Esophagus muscularis mucosa (tissue), 4 donors: ENCODE data around the gene TNFAIP2. TPM values are rescaled to one million over a fixed set of nuclear protein-coding genes. Genes with fewer than 3 reads are reported as not detected.
"Not testable (repeated sequence)": the region's sequence is repeated elsewhere in the genome, so short reads cannot be mapped to it uniquely, and the experiment has no call there.

Source experiments
- DNase-seq: peaks from one replicate; pipeline ENCODE4 v3.0.0-alpha.2; 2017; ENCODE audit errors: extremely low spot score
- H3K27ac ChIP-seq, 4 donors: fragments of 200-600 bp; sonication (generic); replicated peaks in 1 of 4; 1 replicate in 3 of 4; 2 replicates in 1 of 4; pipeline ENCODE4 v1.5.1; 2016 to 2019; ENCODE audit warnings: mild to moderate bottlenecking in 1 of 4
- H3K27me3 ChIP-seq, 4 donors: fragments of 200-600 bp; sonication (generic); one replicate each; pipeline versions ENCODE4 v1.5.1 to v1.6.0; 2016 to 2019
- H3K36me3 ChIP-seq, 4 donors: fragments of 200-600 bp; sonication (generic); one replicate each; pipeline ENCODE4 v1.5.1; 2016 to 2019
- H3K4me1 ChIP-seq, 4 donors: fragments of 200-600 bp; sonication (generic); one replicate each; pipeline ENCODE4 v1.5.1; 2016 to 2019
- H3K4me3 ChIP-seq, 4 donors: fragments of 200-600 bp; sonication (generic); 1 replicate in 2 of 4; 2 replicates in 2 of 4; pipeline ENCODE4 v1.5.1; 2016 to 2019; ENCODE audit warnings: mild to moderate bottlenecking in 4 of 4, moderate library complexity in 1 of 4
- H3K9me3 ChIP-seq, 4 donors: fragments of 200-600 bp; sonication (generic); 1 replicate in 3 of 4; 2 replicates in 1 of 4; pipeline ENCODE4 v1.5.1; 2016 to 2019
- EP300 ChIP-seq: sonication (generic); formaldehyde crosslinking; IDR thresholded peaks from one replicate; pipeline ENCODE4 v1.6.1; 2017; ENCODE audit warnings: antibody characterized with exemption
- POLR2A ChIP-seq: fragments of 450-650 bp; IDR thresholded peaks from one replicate; pipeline ENCODE4 v1.6.1; 2017; ENCODE audit warnings: antibody characterized with exemption, moderate library complexity, mild to moderate bottlenecking, low read depth
- POLR2AphosphoS5 ChIP-seq, 2 donors: sonication (generic); formaldehyde crosslinking; IDR thresholded peaks; one replicate each; pipeline ENCODE4 v1.6.1; 2017; ENCODE audit warnings: antibody characterized with exemption in 2 of 2
- WGBS: methylation state at CpG from one replicate; pipeline ENCODE4 v1.1.5; 2018; 5-methylcytosine and 5-hydroxymethylcytosine counted together
- intact Hi-C: fragments of 100-400 bp; cut with DNase I; formaldehyde crosslinking; loops from one replicate; pipeline ENCODE4 v1.15.1; 2023
- total RNA-seq, 4 donors: library from RNA; depleted of rRNA; stranded (reverse); fragments of >200 nt; gene quantifications; one replicate each; pipeline versions ENCODE4 v1.1.0 to v1.2.1, GENCODE V29; 2016
- TF ChIP-seq, protein P1 (sequence below), 3 experiments: fragments of 200-600 bp in 2 of 3; fragments of 450-650 bp in 1 of 3; sonication (generic) in 2 of 3; IDR thresholded peaks; one replicate each; pipeline ENCODE4 v1.5.1; 2017 to 2019; ENCODE audit warnings: antibody characterized with exemption in 3 of 3, mild to moderate bottlenecking in 2 of 3, moderate library complexity in 1 of 3

TNFAIP2 gene
- total RNA-seq, 4 donors from 2014 or later, result 29.0 to 104 (median 74.0) TPM

DNA sequence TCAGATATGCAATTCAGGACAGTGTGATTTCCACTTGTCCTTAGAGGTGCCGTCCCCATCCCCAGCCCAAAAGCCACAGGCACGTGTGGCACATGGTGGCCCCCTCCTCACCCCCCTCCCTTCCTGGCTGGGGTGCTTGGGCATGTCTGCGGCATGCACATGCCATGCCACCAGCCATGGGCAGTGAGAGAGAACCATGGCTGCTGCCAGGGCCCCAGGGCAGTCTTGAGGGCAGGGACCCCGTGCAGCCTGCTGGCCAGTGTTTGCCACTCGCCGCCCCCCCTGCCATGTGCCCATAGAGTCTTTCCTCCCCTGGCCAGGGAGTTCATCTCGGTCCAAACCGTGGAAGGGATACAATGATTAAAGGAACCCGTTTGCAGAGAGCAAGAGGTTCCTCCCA is 41.5 kb downstream of the TNFAIP2 start:
- TF ChIP-seq, protein P1, sequence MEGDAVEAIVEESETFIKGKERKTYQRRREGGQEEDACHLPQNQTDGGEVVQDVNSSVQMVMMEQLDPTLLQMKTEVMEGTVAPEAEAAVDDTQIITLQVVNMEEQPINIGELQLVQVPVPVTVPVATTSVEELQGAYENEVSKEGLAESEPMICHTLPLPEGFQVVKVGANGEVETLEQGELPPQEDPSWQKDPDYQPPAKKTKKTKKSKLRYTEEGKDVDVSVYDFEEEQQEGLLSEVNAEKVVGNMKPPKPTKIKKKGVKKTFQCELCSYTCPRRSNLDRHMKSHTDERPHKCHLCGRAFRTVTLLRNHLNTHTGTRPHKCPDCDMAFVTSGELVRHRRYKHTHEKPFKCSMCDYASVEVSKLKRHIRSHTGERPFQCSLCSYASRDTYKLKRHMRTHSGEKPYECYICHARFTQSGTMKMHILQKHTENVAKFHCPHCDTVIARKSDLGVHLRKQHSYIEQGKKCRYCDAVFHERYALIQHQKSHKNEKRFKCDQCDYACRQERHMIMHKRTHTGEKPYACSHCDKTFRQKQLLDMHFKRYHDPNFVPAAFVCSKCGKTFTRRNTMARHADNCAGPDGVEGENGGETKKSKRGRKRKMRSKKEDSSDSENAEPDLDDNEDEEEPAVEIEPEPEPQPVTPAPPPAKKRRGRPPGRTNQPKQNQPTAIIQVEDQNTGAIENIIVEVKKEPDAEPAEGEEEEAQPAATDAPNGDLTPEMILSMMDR (IDR thresholded peaks at IDR 0.05), result no peak
- TF ChIP-seq POLR2A, result no peak
- TF ChIP-seq POLR2AphosphoS5 (IDR thresholded peaks at IDR 0.05), result no peak
- no peak for TF ChIP-seq EP300
- intact Hi-C loops, result no loop called here
- H3K36me3 ChIP-seq, result no peaks in the 10 kb centered on the region
- H3K4me3 ChIP-seq, result no peak overlapping the region
- H3K9me3 ChIP-seq, result peaks cover 0 to 19% (median 9%) of the 10 kb centered on the region in 4 donors
- DNase-seq, result no peak
- H3K4me1 ChIP-seq, result peaks cover 0 to 9% (median 2%) of the 10 kb centered on the region in 4 donors
- H3K27me3 ChIP-seq, result no peaks in the 10 kb centered on the region
- H3K27ac ChIP-seq, result no peak overlapping the region
- WGBS, result 71% methylated on average over 4 of the region's 9 CpGs

- 91% methylated on average over 6 of the region's 6 CpGs for WGBS
- no peak for DNase-seq
- TF ChIP-seq POLR2AphosphoS5 (IDR thresholded peaks at IDR 0.05), result no peak
- TF ChIP-seq, protein P1 (IDR thresholded peaks at IDR 0.05), result no peak
- no peak for TF ChIP-seq POLR2A
- peaks cover 0 to 24% (median 14%) of the 10 kb centered on the region in 4 donors for H3K9me3 ChIP-seq
- H3K4me3 ChIP-seq, result no peak overlapping the region
- peaks cover 0 to 9% (median 2%) of the 10 kb centered on the region in 4 donors for H3K4me1 ChIP-seq
- intact Hi-C loops, result no loop called here
- H3K27me3 ChIP-seq, result no peaks in the 10 kb centered on the region
- no peaks in the 10 kb centered on the region for H3K36me3 ChIP-seq
- no peak overlapping the region for H3K27ac ChIP-seq
These were observed 42.1 kb downstream of the TNFAIP2 start for GRCh38 chr14:103165323-103165722.

GRCh38 chr14:103169954-103170353 is 46.7 kb downstream of the TNFAIP2 start:
- H3K27me3 ChIP-seq, result no peaks in the 10 kb centered on the region
- no peak for DNase-seq
- no peak overlapping the region for H3K4me3 ChIP-seq
- intact Hi-C loops, result no loop called here
- no peak overlapping the region for H3K27ac ChIP-seq
- 88% methylated on average over 6 of the region's 6 CpGs for WGBS
- peaks cover 0 to 25% (median 17%) of the 10 kb centered on the region in 4 donors for H3K9me3 ChIP-seq
- H3K4me1 ChIP-seq, result no peaks in the 10 kb centered on the region
- no peaks in the 10 kb centered on the region for H3K36me3 ChIP-seq
- TF ChIP-seq EP300 (no peak), POLR2AphosphoS5 (IDR thresholded peaks at IDR 0.05) (no peak), POLR2A (no peak)
- TF ChIP-seq, protein P1 (IDR thresholded peaks at IDR 0.05), result no peak

GRCh38 chr14:103171206-103171605 is 47.9 kb downstream of the TNFAIP2 start:
- 50% methylated on average over 2 of the region's 2 CpGs for WGBS
- H3K4me1 ChIP-seq, H3K36me3 ChIP-seq, H3K4me3 ChIP-seq, DNase-seq, H3K27ac ChIP-seq, intact Hi-C loops, H3K27me3 ChIP-seq: not testable (repeated sequence)
- peaks cover 0 to 30% (median 23%) of the 10 kb centered on the region in 4 donors for H3K9me3 ChIP-seq

DNA sequence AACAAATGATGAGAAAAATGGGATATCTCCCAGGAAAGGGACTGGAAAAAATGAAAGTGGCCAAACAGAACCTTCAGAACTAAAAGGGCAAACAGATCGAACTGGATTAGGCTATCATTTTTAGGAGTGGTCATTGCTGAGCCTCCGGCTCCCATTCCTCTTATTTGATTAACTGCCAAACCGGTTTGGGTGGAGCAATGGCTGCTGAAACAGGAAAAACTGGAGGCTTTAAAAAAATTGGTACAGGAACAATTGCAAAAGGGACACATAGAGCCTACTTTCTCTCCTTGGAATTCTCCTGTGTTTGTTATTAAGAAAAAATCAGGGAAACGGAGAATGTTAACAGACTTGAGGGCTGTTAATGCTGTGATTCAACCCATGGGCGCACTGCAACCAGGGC is 49.7 kb downstream of the TNFAIP2 start:
- no peaks in the 10 kb centered on the region for H3K4me1 ChIP-seq
- intact Hi-C loops, result no loop called here
- H3K4me3 ChIP-seq, result no peak overlapping the region
- no peaks in the 10 kb centered on the region for H3K36me3 ChIP-seq
- TF ChIP-seq POLR2AphosphoS5 (IDR thresholded peaks at IDR 0.05), result no peak
- TF ChIP-seq POLR2A, result no peak
- no peak for TF ChIP-seq EP300
- TF ChIP-seq, protein P1 (IDR thresholded peaks at IDR 0.05), result no peak
- H3K27me3 ChIP-seq, result no peaks in the 10 kb centered on the region
- WGBS, result 75% methylated on average over 5 of the region's 5 CpGs
- H3K27ac ChIP-seq, result no peak overlapping the region
- DNase-seq, result no peak
- peaks cover 0 to 30% (median 23%) of the 10 kb centered on the region in 4 donors for H3K9me3 ChIP-seq

- H3K4me3 ChIP-seq, DNase-seq, H3K36me3 ChIP-seq, intact Hi-C loops, H3K27ac ChIP-seq, H3K27me3 ChIP-seq, H3K4me1 ChIP-seq: not testable (repeated sequence)
- H3K9me3 ChIP-seq, result peaks cover 0 to 23% (median 18%) of the 10 kb centered on the region in 4 donors
- 63% methylated on average over 2 of the region's 2 CpGs for WGBS
These were observed 50.6 kb downstream of the TNFAIP2 start for GRCh38 chr14:103173887-103174286.

- DNase-seq, intact Hi-C loops, H3K36me3 ChIP-seq, H3K27ac ChIP-seq, H3K27me3 ChIP-seq, H3K4me1 ChIP-seq, H3K4me3 ChIP-seq: not testable (repeated sequence)
- peaks cover 0 to 11% (median 4%) of the 10 kb centered on the region in 4 donors for H3K9me3 ChIP-seq
- WGBS, result 82% methylated on average over 4 of the region's 4 CpGs
These were observed 52.9 kb downstream of the TNFAIP2 start for GRCh38 chr14:103176176-103176575.
